ENCODE results near the gene SYNE3.

- no peak for TF ChIP-seq CTCF (IDR thresholded peaks at IDR 0.05 in 8 of 11, conservative IDR thresholded peaks at IDR 0.05 in 3 of 11)
- TF ChIP-seq POLR2A (IDR thresholded peaks at IDR 0.05): no peak
Observed at GRCh38 chr14:95553141-95553540, 36.7 kb upstream of the SYNE3 start.

Measured in spleen (tissue), 7 donors.